ENCODE data around the gene MAP2.

Gene MAP2

DNA sequence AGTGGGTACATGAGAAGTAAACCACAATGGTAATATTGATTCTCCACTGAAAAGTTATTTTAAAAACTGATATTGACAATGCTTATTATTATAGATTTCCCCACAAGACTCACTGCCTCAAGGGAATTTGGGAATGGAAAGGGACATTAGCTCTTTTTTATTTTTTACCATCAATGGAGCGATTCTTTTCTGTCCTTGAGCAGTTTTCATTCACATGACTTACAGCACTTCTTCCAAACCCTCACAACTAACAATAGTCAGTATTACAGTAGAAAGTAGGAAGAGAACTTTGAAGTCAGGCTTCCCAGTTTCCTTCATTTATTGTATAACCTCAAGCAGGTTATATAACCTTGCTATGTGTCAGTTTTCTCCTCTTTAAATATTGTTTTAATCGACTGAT, 343.5 kb downstream of the MAP2 start:
- Histone ChIP-seq H3K4me1 (ENCODE audit: insufficient read depth, low read length) (no peaks in the 10 kb centered on the region), H3K9ac (ENCODE audit: low read depth, low read length) (no peak overlapping the region)

DNA sequence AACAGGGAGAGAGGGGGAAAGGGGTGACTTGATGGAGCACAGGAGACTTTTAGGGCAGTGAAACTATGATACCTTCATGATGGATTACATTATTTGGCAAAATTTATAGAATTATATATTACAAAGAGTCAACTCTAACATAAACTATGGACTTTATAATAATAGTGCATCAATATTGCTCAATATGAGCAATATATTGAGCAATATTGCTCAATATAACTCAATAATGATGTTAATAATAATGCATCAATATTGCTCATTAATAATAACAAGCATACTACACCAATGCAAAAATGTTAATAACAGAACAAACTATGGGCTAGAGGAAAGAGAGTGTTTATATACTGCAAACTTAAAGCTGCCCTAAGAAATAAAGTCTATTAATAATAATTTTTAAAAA, 344.7 kb downstream of the MAP2 start:
- no peaks in the 10 kb centered on the region for H3K36me3 ChIP-seq (ENCODE audit: insufficient read depth, low read length)
- H3K4me1 ChIP-seq (ENCODE audit: insufficient read depth, low read length): no peaks in the 10 kb centered on the region
- H3K9ac ChIP-seq (ENCODE audit: low read depth, low read length): no peak overlapping the region
- no peaks in the 10 kb centered on the region for H3K9me3 ChIP-seq (ENCODE audit: control insufficient read depth, insufficient read depth, low read length)

More for the DNA sequence above, 343.5 kb downstream of the MAP2 start:
- Histone ChIP-seq H3K36me3 (ENCODE audit: insufficient read depth, low read length) (no peaks in the 10 kb centered on the region), H3K9me3 (ENCODE audit: control insufficient read depth, insufficient read depth, low read length) (no peaks in the 10 kb centered on the region)

DNA sequence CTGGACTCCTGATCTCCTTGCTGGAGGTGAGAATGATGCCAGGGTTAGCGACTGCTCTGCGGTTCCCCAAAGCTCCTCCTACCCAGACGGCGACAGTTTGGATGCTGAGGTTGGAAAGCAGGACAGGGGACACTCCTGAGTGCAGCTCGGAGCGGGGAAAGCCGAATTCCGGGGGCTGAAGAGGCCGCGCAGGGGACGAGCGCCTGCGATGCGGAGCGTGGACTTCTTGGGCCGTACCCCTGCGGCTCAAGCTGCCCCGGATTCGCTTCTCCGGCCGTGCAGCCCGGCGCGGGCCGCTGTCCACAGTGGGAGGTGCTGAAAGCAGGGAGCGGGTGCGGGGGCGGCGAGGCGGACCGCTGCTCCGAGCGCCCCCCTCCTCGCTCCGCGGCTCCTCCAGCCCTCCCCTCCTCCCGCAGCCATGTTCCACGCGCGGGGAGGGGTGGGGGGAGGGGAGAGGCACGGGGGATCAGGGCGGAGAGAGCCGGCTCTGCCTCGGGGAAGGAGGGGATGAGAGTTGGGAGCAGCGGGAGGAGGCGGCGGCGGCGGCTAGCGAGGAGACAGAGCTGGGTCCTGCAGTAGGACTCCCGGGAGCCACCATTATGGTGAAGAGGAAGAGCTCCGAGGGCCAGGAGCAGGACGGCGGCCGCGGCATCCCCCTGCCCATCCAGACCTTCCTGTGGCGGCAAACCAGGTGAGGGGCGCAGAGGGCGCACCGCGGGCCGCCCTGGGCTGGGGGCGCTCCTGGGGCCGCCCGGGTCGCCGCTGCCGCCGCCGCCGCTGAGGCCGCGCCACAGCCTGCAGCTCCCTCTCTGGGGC, 347.8 kb downstream of the MAP2 start, which contains the start of gene UNC80:
TSS of gene UNC80 (plus strand) at position 359 of the 816 bp plus-strand sequence. CDS start at position 600, 241 bp downstream.
- peak within 1 kb of the TSS; percentile 57; the same call in 1 of the 2 replicates for H3K9ac ChIP-seq (ENCODE audit: low read depth, low read length)
- H3K9me3 ChIP-seq (ENCODE audit: control insufficient read depth, insufficient read depth, low read length): no peaks in the 10 kb centered on the region
- no peaks in the 10 kb centered on the region for H3K36me3 ChIP-seq (ENCODE audit: insufficient read depth, low read length)
- H3K4me1 ChIP-seq (ENCODE audit: insufficient read depth, low read length): peaks cover 4% of the 10 kb centered on the region; the same call in 1 of the 2 replicates

DNA sequence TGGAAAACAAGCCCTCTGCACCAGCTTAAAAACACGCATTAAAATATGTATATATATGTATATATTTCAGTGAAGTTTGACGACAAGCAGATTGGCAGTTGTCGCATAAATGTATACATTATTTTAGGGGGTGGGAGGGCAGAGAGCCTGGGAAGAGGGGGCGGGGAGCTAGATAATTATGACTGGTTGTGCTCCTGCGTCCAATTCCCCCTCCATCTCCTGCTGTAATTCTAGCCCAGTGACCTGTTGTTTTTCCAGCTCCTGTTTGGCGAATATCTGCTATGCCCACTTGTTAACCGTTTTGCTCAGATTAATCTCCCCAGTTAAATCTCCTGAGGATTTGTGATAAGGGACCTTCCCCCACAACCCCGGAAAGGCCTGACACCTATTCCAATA, 348.4 kb downstream of the MAP2 start:
- Histone ChIP-seq H3K4me1 (ENCODE audit: insufficient read depth, low read length) (peaks cover 4% of the 10 kb centered on the region; the same call in 1 of the 2 replicates), H3K36me3 (ENCODE audit: insufficient read depth, low read length) (no peaks in the 10 kb centered on the region), H3K9me3 (ENCODE audit: control insufficient read depth, insufficient read depth, low read length) (no peaks in the 10 kb centered on the region), H3K9ac (ENCODE audit: low read depth, low read length) (peak overlapping the region; percentile 57; the same call in 1 of the 2 replicates)

DNA sequence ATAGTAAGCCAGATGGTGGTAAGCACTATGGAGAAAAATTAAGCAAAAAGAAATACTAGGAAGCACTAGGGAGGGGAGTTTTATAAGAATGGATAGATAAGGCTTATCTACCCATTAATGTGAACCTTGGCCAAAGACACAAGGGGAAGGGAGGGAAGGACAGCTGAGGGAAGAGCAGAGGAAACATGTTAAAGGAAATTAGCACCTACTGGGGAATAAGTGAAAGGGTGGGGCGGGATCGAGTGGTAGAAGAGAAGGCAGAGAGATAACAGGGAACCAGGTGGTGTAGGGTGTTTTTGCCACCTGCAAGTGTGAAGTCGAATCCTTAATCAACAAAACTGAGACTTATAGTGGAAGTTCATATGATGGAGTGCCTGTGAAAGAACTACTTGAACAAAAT, 349.5 kb downstream of the MAP2 start:
- no peaks in the 10 kb centered on the region for H3K9me3 ChIP-seq (ENCODE audit: control insufficient read depth, insufficient read depth, low read length)
- no peak overlapping the region for H3K9ac ChIP-seq (ENCODE audit: low read depth, low read length)
- peaks cover 4% of the 10 kb centered on the region; the same call in 1 of the 2 replicates for H3K4me1 ChIP-seq (ENCODE audit: insufficient read depth, low read length)
- no peaks in the 10 kb centered on the region for H3K36me3 ChIP-seq (ENCODE audit: insufficient read depth, low read length)
